Activated B cell treated with CpG ODN at 0.5 μM for 24 hours (primary cell): ENCODE results near the gene BTBD9. TPM values are rescaled to one million over a fixed set of nuclear protein-coding genes. Genes with fewer than 3 reads are reported as not detected.

Experiments
- ATAC-seq: fragments of 200-7000 bp; cut with Tn5 transposase; one replicate; pipeline ENCODE4 v1.10.0; 2021; ENCODE audit warnings: low read depth, mild to moderate bottlenecking, moderate library complexity
- CTCF ChIA-PET: fragments of 350-600 bp; sonication (Branson Sonifier 250); formaldehyde crosslinking; loops from one replicate; lab custom pipeline; 2021; ENCODE audit warnings: antibody characterized with exemption; lab: Charles Lee
- POLR2A ChIA-PET: fragments of 350-600 bp; sonication (Branson Sonifier 250); formaldehyde crosslinking; loops from one replicate; lab custom pipeline; 2021; ENCODE audit warnings: antibody characterized with exemption; lab: Charles Lee
- DNase-seq: peaks from one replicate; pipeline ENCODE4 v3.0.0; 2022
- H3K27ac Mint-ChIP-seq: one replicate; pipeline ENCODE4 v1.8.0; 2020; ENCODE audit warnings: mixed read lengths
- H3K27me3 Mint-ChIP-seq: one replicate; pipeline ENCODE4 v1.8.0; 2021; ENCODE audit warnings: mixed read lengths
- H3K36me3 Mint-ChIP-seq: one replicate; pipeline ENCODE4 v1.8.0; 2021; ENCODE audit warnings: low read depth, mixed read lengths
- H3K4me1 Mint-ChIP-seq: one replicate; pipeline ENCODE4 v1.8.0; 2021; ENCODE audit warnings: mixed read lengths
- H3K4me3 Mint-ChIP-seq: one replicate; pipeline ENCODE4 v1.8.0; 2020; ENCODE audit warnings: mild to moderate bottlenecking, mixed read lengths
- H3K9me3 Mint-ChIP-seq: one replicate; pipeline ENCODE4 v1.8.0; 2020; ENCODE audit warnings: mixed read lengths
- intact Hi-C: fragments of 100-400 bp; cut with micrococcal nuclease; formaldehyde crosslinking; loops from one replicate; pipeline ENCODE4 v1.15.1; 2024
- total RNA-seq: library from RNA; stranded (reverse); gene quantifications from 2 replicates; pipeline ENCODE4 v1.2.3, GENCODE V29; 2022
- TF ChIP-seq, protein P1 (sequence below): fragments of 200-600 bp; IDR thresholded peaks from one replicate; pipeline ENCODE4 v1.8.0; 2022; ENCODE audit warnings: antibody characterized with exemption, mild to moderate bottlenecking

The BTBD9 gene
- total RNA-seq, 1 donor from 2014 or later, result 25.7 TPM

DNA sequence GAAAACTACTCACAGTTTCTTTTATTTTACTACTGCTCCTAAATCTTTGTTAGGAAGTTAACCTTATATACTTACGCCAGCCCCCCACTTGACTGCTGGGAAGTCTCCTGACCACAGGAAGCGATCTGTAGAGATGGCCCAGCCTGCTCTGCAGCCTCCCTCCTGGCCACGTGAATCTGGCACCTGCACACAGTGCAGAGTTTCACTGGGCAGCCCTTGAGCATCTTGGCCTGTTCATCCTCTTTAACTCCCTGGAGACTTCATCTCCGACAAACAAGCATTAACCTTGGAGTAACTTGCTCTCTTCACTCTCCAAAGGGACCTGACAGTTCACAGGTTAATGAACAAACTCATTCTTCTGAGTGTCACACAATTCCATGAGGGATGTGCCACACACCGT is 294.1 kb downstream of the BTBD9 start:
- Mint-ChIP-seq H3K4me3 (no peak overlapping the region), H3K36me3 (peaks cover 29% of the 10 kb centered on the region), H3K27me3 (no peaks in the 10 kb centered on the region), H3K4me1 (no peaks in the 10 kb centered on the region), H3K9me3 (no peaks in the 10 kb centered on the region), H3K27ac (no peak overlapping the region)
- DNase-seq (no peak), ATAC-seq (no peak)
- POLR2A ChIA-PET, result no interaction called here
- intact Hi-C loops, result no loop called here
- CTCF ChIA-PET, result no interaction called here
- TF ChIP-seq, protein P1, sequence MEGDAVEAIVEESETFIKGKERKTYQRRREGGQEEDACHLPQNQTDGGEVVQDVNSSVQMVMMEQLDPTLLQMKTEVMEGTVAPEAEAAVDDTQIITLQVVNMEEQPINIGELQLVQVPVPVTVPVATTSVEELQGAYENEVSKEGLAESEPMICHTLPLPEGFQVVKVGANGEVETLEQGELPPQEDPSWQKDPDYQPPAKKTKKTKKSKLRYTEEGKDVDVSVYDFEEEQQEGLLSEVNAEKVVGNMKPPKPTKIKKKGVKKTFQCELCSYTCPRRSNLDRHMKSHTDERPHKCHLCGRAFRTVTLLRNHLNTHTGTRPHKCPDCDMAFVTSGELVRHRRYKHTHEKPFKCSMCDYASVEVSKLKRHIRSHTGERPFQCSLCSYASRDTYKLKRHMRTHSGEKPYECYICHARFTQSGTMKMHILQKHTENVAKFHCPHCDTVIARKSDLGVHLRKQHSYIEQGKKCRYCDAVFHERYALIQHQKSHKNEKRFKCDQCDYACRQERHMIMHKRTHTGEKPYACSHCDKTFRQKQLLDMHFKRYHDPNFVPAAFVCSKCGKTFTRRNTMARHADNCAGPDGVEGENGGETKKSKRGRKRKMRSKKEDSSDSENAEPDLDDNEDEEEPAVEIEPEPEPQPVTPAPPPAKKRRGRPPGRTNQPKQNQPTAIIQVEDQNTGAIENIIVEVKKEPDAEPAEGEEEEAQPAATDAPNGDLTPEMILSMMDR, result no peak

DNA sequence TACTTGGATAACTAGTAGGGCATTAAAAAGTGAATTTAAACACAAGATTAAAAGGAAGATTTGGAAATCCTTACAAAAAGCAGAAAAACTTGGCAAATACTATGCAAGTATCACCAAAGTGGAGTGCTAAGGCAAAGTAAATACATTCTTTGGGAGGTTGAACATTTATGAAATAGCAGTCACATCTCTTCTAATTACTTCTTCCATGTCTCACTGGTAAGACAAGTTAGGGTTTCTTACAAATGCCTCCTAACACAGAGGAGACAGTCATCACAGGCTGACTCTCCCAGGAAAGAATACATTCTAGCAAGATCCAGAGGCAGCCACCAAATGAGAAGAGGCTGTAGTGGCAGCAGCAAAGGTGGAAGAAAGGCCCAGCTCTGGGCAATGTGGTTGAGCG is 298.2 kb downstream of the BTBD9 start:
- H3K27ac Mint-ChIP-seq, result no peak overlapping the region
- peaks cover 57% of the 10 kb centered on the region for H3K36me3 Mint-ChIP-seq
- TF ChIP-seq, protein P1, result no peak
- POLR2A ChIA-PET, result no interaction called here
- no peak overlapping the region for H3K4me3 Mint-ChIP-seq
- peaks cover 2% of the 10 kb centered on the region for H3K9me3 Mint-ChIP-seq
- H3K27me3 Mint-ChIP-seq, result no peaks in the 10 kb centered on the region
- ATAC-seq (no peak), DNase-seq (no peak)
- intact Hi-C loops, result no loop called here
- CTCF ChIA-PET, result no interaction called here
- H3K4me1 Mint-ChIP-seq, result peaks cover 11% of the 10 kb centered on the region

DNA sequence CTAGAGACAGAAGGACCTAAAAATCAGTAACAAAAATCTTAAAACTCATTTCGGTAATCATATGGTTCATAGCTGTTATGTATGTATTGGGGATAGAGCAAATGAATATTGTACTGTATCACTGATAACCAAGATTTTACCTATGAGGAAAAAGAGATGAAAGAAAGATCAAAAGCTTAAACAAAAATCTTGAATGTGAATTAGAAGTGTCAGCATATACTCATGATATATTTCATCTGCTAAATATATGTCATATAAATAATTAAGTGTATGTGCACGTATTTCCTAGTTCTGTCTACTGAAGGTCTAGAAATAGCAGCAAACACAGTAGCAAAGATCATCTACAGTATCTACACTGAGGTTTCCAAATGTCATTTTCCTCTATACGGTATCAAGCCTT is 299.8 kb downstream of the BTBD9 start:
- intact Hi-C loops, result no loop called here
- peaks cover 52% of the 10 kb centered on the region for H3K36me3 Mint-ChIP-seq

DNA sequence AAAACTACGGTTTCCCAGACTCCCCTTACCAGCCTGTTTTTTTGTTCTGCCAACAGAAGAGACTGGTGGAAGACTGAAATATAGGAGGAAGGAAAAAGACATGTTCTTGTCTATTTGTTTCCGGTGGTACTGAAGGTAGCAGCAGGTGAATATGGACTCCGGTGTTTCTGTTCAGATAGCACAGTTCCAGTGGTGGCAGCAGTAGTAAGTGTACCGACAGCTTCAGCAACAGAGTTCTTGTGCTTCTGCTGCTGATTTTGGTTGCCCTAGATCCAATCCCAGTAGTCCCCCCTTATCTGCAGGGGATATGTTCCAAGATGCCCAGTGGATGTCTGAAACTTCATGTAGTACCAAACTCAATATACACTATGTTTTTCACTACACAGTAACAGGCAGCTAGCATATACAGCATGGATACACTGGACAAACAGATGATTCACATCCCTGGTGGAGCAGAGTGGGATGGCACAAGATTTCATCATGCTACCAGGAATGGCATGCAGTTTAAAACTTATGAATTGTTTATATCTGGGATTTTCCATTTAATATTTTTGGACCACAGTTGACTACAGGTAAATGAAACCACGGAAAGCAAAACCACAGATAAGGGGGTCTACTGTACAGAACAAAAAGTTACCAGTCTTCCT is 301.8 kb downstream of the BTBD9 start:
- peaks cover 55% of the 10 kb centered on the region for H3K36me3 Mint-ChIP-seq
- DNase-seq (no peak), ATAC-seq (no peak)
- ChIA-PET CTCF (no interaction called here), POLR2A (no interaction called here)
- H3K4me3 Mint-ChIP-seq, result no peak overlapping the region
- peaks cover 13% of the 10 kb centered on the region for H3K4me1 Mint-ChIP-seq
- H3K9me3 Mint-ChIP-seq, result peaks cover 16% of the 10 kb centered on the region
- intact Hi-C loops, result no loop called here
- TF ChIP-seq, protein P1, result no peak
- H3K27ac Mint-ChIP-seq, result no peak overlapping the region
- no peaks in the 10 kb centered on the region for H3K27me3 Mint-ChIP-seq

More for the DNA sequence above, 299.8 kb downstream of the BTBD9 start:
- Mint-ChIP-seq H3K27me3 (no peaks in the 10 kb centered on the region), H3K4me1 (peaks cover 13% of the 10 kb centered on the region), H3K9me3 (peaks cover 4% of the 10 kb centered on the region), H3K4me3 (no peak overlapping the region), H3K27ac (no peak overlapping the region)
- CTCF ChIA-PET, result no interaction called here
- no peak for ATAC-seq
- TF ChIP-seq, protein P1, result no peak
- POLR2A ChIA-PET, result no interaction called here
- no peak for DNase-seq

DNA sequence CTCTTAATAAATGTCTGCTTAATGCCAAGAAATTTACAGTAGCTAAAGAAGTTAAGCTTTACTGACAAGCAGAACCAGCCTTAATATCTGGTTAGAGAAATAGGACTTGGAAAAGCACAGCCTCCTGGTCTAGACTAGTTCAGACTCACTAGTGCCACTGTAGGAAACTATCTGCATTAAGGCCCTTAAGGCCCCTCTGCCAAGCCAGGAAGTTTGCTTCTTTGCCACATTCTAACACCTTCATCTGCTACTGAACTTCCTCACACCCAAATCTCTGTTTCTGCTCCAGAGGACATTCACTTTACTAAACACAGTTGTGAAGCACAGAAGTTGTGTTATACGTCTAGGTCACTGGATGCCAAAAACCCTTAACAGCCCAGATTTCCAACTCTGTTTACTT is 302.8 kb downstream of the BTBD9 start:
- intact Hi-C loops, result no loop called here
- no peaks in the 10 kb centered on the region for H3K27me3 Mint-ChIP-seq
- TF ChIP-seq, protein P1, result no peak
- peaks cover 52% of the 10 kb centered on the region for H3K36me3 Mint-ChIP-seq
- H3K27ac Mint-ChIP-seq, result no peak overlapping the region
- ChIA-PET POLR2A (no interaction called here), CTCF (no interaction called here)
- ATAC-seq (no peak), DNase-seq (no peak)
- no peak overlapping the region for H3K4me3 Mint-ChIP-seq
- H3K4me1 Mint-ChIP-seq, result peaks cover 13% of the 10 kb centered on the region
- H3K9me3 Mint-ChIP-seq, result peaks cover 16% of the 10 kb centered on the region
